NCI-H774 (cell line): ENCODE data around the gene CARS1.
A peak's percentile ranks its signal among the peaks of the same experiment; 100 is the strongest.

Experiments used
- DNase-seq: peaks from one replicate; lab custom pipeline; 2025; lab: John Stamatoyannopoulos, UW

Gene CARS1

GRCh38 chr11:3060436-3061025 lies 3.3 kb upstream of the CARS1 start:
- no peak for DNase-seq

- no peak for DNase-seq
Measured at GRCh38 chr11:3058753-3059664, 1.8 kb upstream of the CARS1 start.

GRCh38 chr11:3056296-3057068 lies 741 bp downstream of the CARS1 start:
- DNase-seq, result no peak

GRCh38 chr11:3055891-3056290 lies 1.3 kb downstream of the CARS1 start:
- no peak for DNase-seq

- DNase-seq, result no peak
Measured at GRCh38 chr11:3052567-3052966, 4.7 kb downstream of the CARS1 start.

GRCh38 chr11:3052109-3052479 lies 5.1 kb downstream of the CARS1 start:
- peak; percentile 23 for DNase-seq

- DNase-seq, result no peak
Measured at GRCh38 chr11:3051196-3052108, 5.8 kb downstream of the CARS1 start.

GRCh38 chr11:3050386-3051195 lies 6.6 kb downstream of the CARS1 start:
- DNase-seq, result no peak

- DNase-seq, result no peak
Measured at GRCh38 chr11:3049430-3050243, 7.6 kb downstream of the CARS1 start.

- no peak for DNase-seq
Measured at GRCh38 chr11:3047637-3048036, 9.6 kb downstream of the CARS1 start.

GRCh38 chr11:3046641-3047040 lies 10.6 kb downstream of the CARS1 start:
- no peak for DNase-seq

- DNase-seq, result no peak
Measured at GRCh38 chr11:3046190-3046589, 11.0 kb downstream of the CARS1 start.

GRCh38 chr11:3044915-3045314 lies 12.3 kb downstream of the CARS1 start:
- DNase-seq, result no peak

GRCh38 chr11:3044004-3044403 lies 13.2 kb downstream of the CARS1 start:
- DNase-seq, result no peak

- DNase-seq, result no peak
Measured at GRCh38 chr11:3043315-3043871, 13.8 kb downstream of the CARS1 start.

- DNase-seq, result no peak
Measured at GRCh38 chr11:3042496-3043314, 14.5 kb downstream of the CARS1 start.

- no peak for DNase-seq
Measured at GRCh38 chr11:3041699-3042441, 15.4 kb downstream of the CARS1 start.

- DNase-seq, result no peak
Measured at GRCh38 chr11:3040881-3041280, 16.3 kb downstream of the CARS1 start.
